Fibroblast of the conjunctiva (primary cell): ENCODE data around the gene EMP2.
A peak's percentile ranks its signal among the peaks of the same experiment; 100 is the strongest.
"Not testable (repeated sequence)": the region's sequence is repeated elsewhere in the genome, so short reads cannot be mapped to it uniquely, and the experiment has no call there.

Experiments
- DNase-seq: peaks from one replicate; pipeline ENCODE4 v3.0.0-alpha.2; 2010; ENCODE audit warnings: low read depth

The EMP2 gene

DNA sequence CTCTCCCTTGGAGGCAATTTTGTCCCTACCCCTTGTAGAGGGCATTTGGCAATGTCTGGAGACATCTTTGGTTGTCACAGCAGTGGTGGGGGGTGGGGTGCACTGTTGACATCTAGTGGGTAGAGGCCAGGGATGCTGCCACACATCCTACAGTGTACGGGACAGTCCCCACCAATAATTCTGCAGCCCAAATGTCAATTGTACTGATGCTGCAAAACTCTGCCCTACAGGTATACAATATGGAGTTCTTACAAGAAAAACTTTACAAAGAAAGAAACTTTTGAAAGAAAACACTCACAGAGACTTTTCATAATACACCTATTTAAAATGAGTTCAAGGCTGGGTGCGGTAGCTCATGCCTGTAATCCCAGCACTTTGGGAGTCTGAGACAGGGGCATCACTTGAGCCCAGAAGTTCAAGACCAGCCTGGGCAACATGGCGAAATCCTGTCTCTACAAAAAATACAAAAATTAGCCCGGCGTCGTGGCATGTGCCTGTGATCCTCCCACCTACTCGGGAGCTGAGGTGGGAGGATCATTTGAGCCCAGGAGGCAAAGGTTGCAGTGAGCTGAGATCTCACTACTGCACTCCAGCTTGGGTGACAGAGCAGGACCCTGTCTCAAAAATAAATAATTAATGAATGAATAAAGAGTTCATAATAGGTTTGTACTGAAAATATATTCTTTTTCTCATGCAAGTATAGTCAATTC is 59.4 kb downstream of the EMP2 start:
- no peak for DNase-seq

- DNase-seq: no peak
Observed at GRCh38 chr16:10519929-10520868, 60.2 kb downstream of the EMP2 start.

DNA sequence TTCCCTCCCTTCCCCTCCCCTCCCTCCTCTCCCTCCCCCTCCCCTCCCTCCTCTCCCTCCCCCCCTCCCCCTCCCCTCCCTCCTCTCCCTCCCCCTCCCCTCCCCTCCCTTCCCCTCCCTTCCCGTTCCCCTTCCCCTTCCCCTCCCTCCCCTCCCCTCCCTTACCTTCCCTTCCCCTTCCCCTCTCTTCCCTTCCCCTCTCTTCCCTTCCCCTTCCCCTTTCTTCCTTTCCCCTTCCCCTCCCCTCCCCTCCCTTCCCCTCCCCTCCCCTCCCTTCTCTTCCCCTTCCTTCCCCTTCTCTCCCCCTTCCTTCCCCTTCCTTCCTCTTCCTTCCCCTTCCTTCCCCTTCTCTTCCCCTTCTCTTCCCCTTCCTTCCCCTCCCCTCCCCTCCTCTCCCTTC is 61.1 kb downstream of the EMP2 start:
- no peak for DNase-seq

- no peak for DNase-seq
Observed at GRCh38 chr16:10518479-10519041, 61.8 kb downstream of the EMP2 start.

- DNase-seq: no peak
Observed at GRCh38 chr16:10517868-10518267, 62.5 kb downstream of the EMP2 start.

GRCh38 chr16:10514369-10515055 is 65.9 kb downstream of the EMP2 start:
- peak; percentile 61 for DNase-seq

- DNase-seq: no peak
Observed at GRCh38 chr16:10511829-10512228, 68.6 kb downstream of the EMP2 start.

DNA sequence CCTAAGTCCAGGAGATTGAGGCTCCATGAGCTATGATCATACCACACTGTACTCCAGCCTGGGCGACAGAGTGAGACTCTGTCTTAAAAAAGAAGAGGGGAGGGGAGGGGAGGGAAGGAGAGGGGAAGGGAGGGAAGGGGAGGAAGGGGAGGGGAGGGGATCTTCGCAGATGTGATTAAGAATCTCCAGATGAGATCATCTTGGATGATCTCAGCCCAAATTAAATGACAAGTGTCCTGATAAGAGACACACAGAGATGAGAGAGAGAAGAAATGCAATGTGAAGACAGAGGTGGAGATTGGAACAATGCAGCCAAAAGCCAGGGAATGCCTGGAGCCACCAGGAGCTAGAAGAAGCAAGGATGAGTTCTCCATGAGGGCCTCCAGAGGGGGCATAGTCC is 70.1 kb downstream of the EMP2 start:
- DNase-seq: no peak

DNA sequence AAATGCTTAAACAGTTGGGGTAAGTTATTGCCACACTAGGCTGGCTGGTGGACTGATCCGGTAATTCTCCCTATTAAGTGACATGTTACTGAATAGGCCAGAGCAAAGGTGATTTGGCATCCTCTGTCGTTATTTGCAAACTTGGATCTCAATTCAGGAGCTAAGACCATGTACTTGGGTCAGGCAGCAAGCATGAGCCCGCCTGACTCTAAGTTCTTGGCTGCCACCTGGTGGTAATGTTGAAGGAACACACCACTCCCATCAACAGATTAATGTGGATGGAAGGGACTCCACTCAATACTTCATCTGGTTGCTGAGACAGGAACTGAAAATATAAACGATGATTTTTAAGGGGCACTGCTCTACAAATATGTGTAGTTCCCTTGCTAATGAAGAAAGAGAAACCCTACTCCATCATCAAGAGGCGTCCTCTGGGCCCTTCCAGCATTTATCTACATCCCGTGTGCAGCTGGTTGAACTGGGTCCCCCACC is 70.8 kb downstream of the EMP2 start:
- DNase-seq: peak; percentile 75

GRCh38 chr16:10505286-10505685 is 75.1 kb downstream of the EMP2 start:
- DNase-seq: not testable (repeated sequence)

GRCh38 chr16:10504404-10504885 is 76.0 kb downstream of the EMP2 start:
- DNase-seq: no peak

DNA sequence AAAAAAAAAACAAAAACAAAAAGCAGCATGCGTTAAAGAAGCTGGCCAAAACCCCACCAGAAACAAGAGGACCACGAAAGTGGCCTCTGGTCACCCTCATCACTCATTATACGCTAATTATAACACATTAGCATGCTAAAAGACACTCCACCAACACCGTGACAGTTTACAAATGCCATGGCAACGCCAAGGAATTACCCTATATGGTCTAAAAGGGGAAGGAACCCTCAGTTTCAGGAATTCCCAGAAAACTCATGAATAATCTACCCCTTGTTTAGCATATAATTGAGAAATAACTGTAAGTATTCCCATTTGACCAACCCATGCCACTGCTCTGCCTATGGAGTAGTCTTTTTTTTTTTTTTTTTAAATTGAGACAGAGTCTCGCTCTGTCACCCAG is 77.6 kb downstream of the EMP2 start:
- no peak for DNase-seq

DNA sequence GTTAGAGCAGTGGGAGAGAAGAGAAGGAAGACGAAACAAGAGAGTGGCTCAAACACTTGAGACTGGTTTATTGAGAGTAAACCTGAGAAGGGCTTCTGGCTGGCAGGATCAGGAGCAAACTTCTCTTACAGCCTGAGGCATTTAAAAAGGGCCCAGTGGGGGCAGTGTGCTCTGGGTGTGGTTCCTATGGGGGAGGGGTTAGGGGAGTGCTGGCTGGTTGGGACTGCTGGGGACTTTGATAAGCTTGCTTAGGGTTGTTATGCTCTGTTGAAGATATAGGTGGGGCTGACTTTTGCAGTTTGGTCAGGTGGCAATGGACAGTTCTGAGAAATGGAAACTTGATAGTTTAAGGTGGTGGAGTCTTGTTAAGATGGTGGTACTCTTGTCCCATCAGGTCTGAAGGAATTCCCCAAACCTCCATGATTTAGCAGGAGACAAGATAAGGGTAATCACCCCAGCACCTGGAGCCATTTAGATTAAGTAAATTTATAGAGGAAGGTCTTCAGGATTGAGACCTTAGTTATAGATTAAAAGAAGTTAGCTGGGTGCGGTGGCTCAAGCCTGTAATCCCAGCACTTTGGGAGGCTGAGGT is 79.3 kb downstream of the EMP2 start:
- no peak for DNase-seq

DNA sequence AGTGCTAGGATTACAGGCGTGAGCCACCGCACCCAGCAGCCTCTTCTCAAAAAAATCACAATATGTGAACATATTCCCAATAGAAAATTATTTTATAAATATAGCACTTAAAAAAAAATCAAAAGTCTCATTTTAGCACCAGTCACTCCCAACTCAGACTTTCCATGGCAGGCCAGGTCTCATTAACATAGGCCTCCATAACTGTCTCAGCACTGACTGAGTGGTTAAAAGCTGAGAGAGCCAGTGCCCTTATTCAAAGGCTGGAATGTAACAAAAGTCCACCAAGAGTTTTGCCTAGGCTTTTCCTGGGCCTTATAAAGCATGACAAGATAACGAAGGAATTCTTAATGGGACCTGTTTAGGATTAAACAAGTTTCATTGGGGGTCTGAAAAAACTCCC is 79.8 kb downstream of the EMP2 start:
- no peak for DNase-seq

GRCh38 chr16:10497132-10498101 is 83.0 kb downstream of the EMP2 start:
- no peak for DNase-seq

- no peak for DNase-seq
Observed at GRCh38 chr16:10495031-10495345, 85.4 kb downstream of the EMP2 start.

DNA sequence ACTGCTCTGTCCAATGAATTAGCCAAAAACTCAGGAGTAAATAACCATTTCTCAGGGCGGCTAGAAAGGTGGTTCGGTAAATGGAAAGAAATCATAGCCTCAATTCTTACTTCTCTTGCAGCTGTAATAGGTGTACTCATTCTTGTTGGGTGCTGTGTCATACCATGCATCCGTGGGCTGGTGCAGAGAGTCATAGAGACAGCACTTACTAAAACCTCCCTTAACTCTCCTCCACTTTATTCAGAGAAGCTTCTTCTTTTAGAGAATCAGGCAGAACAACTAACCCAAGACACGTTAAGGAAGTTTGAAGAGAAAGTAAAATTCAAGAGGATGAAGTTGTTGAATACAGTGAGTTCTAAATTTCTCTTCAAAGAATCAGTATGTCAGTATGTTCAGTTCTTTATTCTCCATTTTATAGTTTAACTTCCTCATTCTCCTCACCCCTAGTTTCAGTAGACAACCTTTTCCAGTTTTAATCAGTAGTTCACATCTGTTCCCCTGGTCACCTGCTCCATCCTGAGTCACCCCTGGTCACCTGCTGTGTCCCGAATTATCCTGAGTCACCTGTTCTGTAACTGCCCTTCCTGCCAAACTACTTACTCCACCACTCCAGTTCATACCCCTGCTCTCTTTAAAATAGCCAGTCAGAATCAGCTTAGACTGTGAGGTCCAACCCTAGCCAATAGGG is 85.9 kb downstream of the EMP2 start:
- no peak for DNase-seq

GRCh38 chr16:10493276-10493675 is 87.1 kb downstream of the EMP2 start:
- no peak for DNase-seq

- no peak for DNase-seq
Observed at GRCh38 chr16:10490141-10490540, 90.3 kb downstream of the EMP2 start.
